ENCODE data around the gene AIFM1. TPM values are rescaled to one million over a fixed set of nuclear protein-coding genes. Genes with fewer than 3 reads are reported as not detected.

Gene AIFM1
- total RNA-seq, 3 donors from 2014 or later, result 45.3 to 66.9 (median 50.0) TPM

GRCh38 chrX:130125091-130125874, 40.4 kb downstream of the AIFM1 start:
- Histone ChIP-seq H3K4me1 (ENCODE audit: low read depth) (no peaks in the 10 kb centered on the region), H3K36me3 (ENCODE audit: low read depth) (no peaks in the 10 kb centered on the region), H3K4me3 (no peak overlapping the region), H3K9me3 (no peaks in the 10 kb centered on the region)
- no peak for ATAC-seq
- TF ChIP-seq CTCF (IDR thresholded peaks at IDR 0.05), result no peak
- intact Hi-C loops (cut with DNase I, micrococcal nuclease), result no loop called here
- DNase-seq, result no peak

GRCh38 chrX:130124577-130124976, 41.1 kb downstream of the AIFM1 start:
- intact Hi-C loops (cut with DNase I, micrococcal nuclease), result no loop called here
- ATAC-seq, result no peak
- no peak overlapping the region for H3K4me3 ChIP-seq
- no peak for TF ChIP-seq CTCF (IDR thresholded peaks at IDR 0.05)
- H3K36me3 ChIP-seq (ENCODE audit: low read depth), result no peaks in the 10 kb centered on the region
- H3K9me3 ChIP-seq, result no peaks in the 10 kb centered on the region
- no peaks in the 10 kb centered on the region for H3K4me1 ChIP-seq (ENCODE audit: low read depth)
- no peak for DNase-seq

- ATAC-seq, result no peak
- Histone ChIP-seq H3K4me1 (ENCODE audit: low read depth) (no peaks in the 10 kb centered on the region), H3K9me3 (no peaks in the 10 kb centered on the region), H3K4me3 (no peak overlapping the region), H3K36me3 (ENCODE audit: low read depth) (no peaks in the 10 kb centered on the region)
- intact Hi-C loops (cut with DNase I, micrococcal nuclease), result no loop called here
- TF ChIP-seq CTCF (IDR thresholded peaks at IDR 0.05), result no peak
- peak in 1 of 3 donors; percentile 38 for DNase-seq
Measured at GRCh38 chrX:130121505-130121800, 44.2 kb downstream of the AIFM1 start.

- intact Hi-C loops (cut with DNase I, micrococcal nuclease), result no loop called here
Measured at GRCh38 chrX:130120746-130121504, 44.7 kb downstream of the AIFM1 start.

GRCh38 chrX:130120321-130120731, 45.3 kb downstream of the AIFM1 start:
- no peak for DNase-seq
- ATAC-seq, result peak; percentile 22
- intact Hi-C loops (cut with DNase I, micrococcal nuclease), result no loop called here

More at GRCh38 chrX:130120746-130121504, 44.7 kb downstream of the AIFM1 start:
- Histone ChIP-seq H3K9me3 (no peaks in the 10 kb centered on the region), H3K4me3 (no peak overlapping the region), H3K36me3 (ENCODE audit: low read depth) (no peaks in the 10 kb centered on the region), H3K4me1 (ENCODE audit: low read depth) (no peaks in the 10 kb centered on the region)
- ATAC-seq (peak; percentile 88), DNase-seq (peak; percentile 67 to 83 (median 82))
- peak; percentile 22 for TF ChIP-seq CTCF (IDR thresholded peaks at IDR 0.05)

More at GRCh38 chrX:130120321-130120731, 45.3 kb downstream of the AIFM1 start:
- H3K4me1 ChIP-seq (ENCODE audit: low read depth), result no peaks in the 10 kb centered on the region
- no peaks in the 10 kb centered on the region for H3K36me3 ChIP-seq (ENCODE audit: low read depth)
- no peaks in the 10 kb centered on the region for H3K9me3 ChIP-seq
- no peak for TF ChIP-seq CTCF (IDR thresholded peaks at IDR 0.05)
- no peak overlapping the region for H3K4me3 ChIP-seq

Data from mucosa of descending colon (tissue), 3 donors.